ENCODE data around the gene CCN2. TPM values are rescaled to one million over a fixed set of nuclear protein-coding genes. Genes with fewer than 3 reads are reported as not detected.

The CCN2 gene
- total RNA-seq, 4 donors from 2014 or later = 418 to 749 (median 509) TPM

DNA sequence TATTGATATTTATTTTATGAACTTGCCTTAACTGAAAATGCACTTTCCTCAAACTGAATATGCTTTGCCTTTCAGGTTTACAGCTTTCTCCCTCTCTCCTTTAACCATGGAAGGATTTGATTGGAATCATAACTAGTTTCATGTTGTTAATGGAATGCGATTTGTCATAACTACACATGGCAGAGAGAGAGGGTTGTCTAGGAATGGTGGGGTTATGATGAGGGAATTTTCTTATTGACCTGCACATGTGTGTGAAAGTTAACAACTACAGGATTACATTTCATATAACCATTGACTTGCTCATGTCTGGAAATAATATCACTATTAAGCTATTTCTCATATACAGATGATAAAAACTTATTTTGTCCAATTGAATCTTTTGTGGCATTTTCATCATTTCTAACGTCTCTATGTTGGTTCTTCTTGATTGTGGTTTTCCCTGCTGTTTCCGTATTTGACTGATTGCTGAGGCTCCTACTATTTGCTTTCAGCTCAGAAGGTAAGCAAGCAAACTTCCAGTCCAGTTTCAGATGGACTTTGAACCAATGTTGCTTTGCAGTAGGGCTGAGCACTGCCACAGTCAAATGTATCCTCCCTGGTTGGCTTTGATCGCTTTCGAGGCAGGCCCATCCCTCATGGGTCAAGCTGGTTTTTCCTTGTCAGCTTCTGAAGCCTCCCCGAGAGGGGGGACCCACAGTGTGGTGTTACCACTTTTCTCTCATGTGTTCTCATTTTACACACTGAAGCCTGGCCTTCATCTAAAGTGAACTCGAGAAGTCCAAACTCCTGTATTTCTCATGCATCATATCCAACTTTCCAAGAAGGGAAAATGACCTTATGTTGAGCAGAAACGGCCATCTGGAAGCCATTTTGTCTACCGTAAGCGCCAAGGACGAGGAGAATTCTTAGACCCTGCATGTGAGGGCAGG lies 7.6 kb upstream of the CCN2 start:
- TF ChIP-seq POLR2AphosphoS5 (IDR thresholded peaks at IDR 0.05) (no peak), POLR2A (IDR thresholded peaks at IDR 0.05; ENCODE audit: low read depth) (no peak), EP300 (IDR thresholded peaks at IDR 0.05) (no peak)
- TF ChIP-seq, protein P1, sequence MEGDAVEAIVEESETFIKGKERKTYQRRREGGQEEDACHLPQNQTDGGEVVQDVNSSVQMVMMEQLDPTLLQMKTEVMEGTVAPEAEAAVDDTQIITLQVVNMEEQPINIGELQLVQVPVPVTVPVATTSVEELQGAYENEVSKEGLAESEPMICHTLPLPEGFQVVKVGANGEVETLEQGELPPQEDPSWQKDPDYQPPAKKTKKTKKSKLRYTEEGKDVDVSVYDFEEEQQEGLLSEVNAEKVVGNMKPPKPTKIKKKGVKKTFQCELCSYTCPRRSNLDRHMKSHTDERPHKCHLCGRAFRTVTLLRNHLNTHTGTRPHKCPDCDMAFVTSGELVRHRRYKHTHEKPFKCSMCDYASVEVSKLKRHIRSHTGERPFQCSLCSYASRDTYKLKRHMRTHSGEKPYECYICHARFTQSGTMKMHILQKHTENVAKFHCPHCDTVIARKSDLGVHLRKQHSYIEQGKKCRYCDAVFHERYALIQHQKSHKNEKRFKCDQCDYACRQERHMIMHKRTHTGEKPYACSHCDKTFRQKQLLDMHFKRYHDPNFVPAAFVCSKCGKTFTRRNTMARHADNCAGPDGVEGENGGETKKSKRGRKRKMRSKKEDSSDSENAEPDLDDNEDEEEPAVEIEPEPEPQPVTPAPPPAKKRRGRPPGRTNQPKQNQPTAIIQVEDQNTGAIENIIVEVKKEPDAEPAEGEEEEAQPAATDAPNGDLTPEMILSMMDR (IDR thresholded peaks at IDR 0.05) = no peak
- Histone ChIP-seq H3K4me3 (no peak overlapping the region), H3K9me3 (no peaks in the 10 kb centered on the region), H3K27me3 (no peaks in the 10 kb centered on the region), H3K27ac (replicated peaks in 1 of 4) (no peak overlapping the region), H3K36me3 (no peaks in the 10 kb centered on the region), H3K4me1 (peaks cover 5 to 32% (median 24%) of the 10 kb centered on the region in 4 donors)
- 91% methylated on average over 11 of the region's 11 CpGs for WGBS
- no peak for DNase-seq (ENCODE audit: extremely low spot score)
- intact Hi-C loops (cut with DNase I) = no loop called here

DNA sequence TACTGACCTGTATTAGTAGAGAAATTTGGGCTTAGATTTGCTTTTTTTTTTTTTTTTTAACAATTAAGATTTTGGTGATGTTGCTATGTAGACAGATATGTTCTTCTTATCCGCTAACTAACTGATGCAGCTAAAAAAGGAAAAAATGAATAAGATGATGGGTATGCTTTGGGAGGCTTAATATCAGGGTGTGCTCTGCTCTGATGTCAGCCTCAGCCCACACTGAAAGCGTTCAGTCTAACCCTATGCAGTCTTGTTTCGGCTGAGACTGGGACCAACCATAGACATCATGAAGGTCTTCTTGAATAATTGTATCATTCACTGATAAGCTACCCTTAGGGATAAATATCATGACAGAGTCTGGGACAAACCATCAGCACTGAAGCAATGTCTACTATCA lies 6.9 kb upstream of the CCN2 start:
- WGBS = 87% methylated on average over 3 of the region's 3 CpGs
- no peaks in the 10 kb centered on the region for H3K36me3 ChIP-seq
- H3K4me3 ChIP-seq = no peak overlapping the region
- no peaks in the 10 kb centered on the region for H3K27me3 ChIP-seq
- no peak for DNase-seq (ENCODE audit: extremely low spot score)
- no peaks in the 10 kb centered on the region for H3K9me3 ChIP-seq
- H3K4me1 ChIP-seq = peaks cover 8 to 37% (median 32%) of the 10 kb centered on the region in 4 donors
- TF ChIP-seq POLR2A (IDR thresholded peaks at IDR 0.05; ENCODE audit: low read depth) (no peak), POLR2AphosphoS5 (IDR thresholded peaks at IDR 0.05) (no peak), EP300 (IDR thresholded peaks at IDR 0.05) (no peak)
- TF ChIP-seq, protein P1 (IDR thresholded peaks at IDR 0.05) = no peak
- intact Hi-C loops (cut with DNase I) = no loop called here
- H3K27ac ChIP-seq (replicated peaks in 1 of 4) = no peak overlapping the region

DNA sequence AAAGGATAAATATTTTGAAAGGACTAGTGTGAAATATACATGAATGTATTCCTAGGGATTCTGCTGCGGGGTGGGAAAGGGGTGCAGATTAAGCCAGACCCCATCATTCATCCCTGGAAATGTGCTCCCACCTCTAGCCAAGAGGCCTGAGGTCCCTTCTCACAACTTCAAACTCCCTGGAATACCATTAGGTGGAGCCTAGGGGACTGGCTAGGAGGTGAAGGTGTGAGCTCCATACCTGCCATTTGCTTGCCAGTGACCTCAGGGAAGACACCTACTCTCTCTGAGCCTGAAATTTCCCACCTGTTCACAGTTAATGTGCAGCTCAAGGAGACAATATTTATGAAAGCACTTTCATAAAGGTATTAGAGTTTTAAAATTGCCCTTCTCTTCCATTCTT lies 4.7 kb upstream of the CCN2 start:
- no peaks in the 10 kb centered on the region for H3K9me3 ChIP-seq
- peaks cover 16 to 52% (median 47%) of the 10 kb centered on the region in 4 donors for H3K4me1 ChIP-seq
- H3K36me3 ChIP-seq = peaks cover 0 to 1% (median 0%) of the 10 kb centered on the region in 4 donors
- H3K27me3 ChIP-seq = no peaks in the 10 kb centered on the region
- H3K27ac ChIP-seq (replicated peaks in 1 of 4) = peak overlapping the region; percentile 70 to 97 (median 96)
- H3K4me3 ChIP-seq = no peak overlapping the region
- WGBS = 95% methylated on average over 1 of the region's 1 CpG
- TF ChIP-seq POLR2AphosphoS5 (IDR thresholded peaks at IDR 0.05) = no peak
- no peak for TF ChIP-seq EP300 (IDR thresholded peaks at IDR 0.05)
- TF ChIP-seq POLR2A (IDR thresholded peaks at IDR 0.05; ENCODE audit: low read depth) = no peak
- TF ChIP-seq, protein P1 (IDR thresholded peaks at IDR 0.05) = no peak
- no peak for DNase-seq (ENCODE audit: extremely low spot score)
- intact Hi-C loops (cut with DNase I) = no loop called here

DNA sequence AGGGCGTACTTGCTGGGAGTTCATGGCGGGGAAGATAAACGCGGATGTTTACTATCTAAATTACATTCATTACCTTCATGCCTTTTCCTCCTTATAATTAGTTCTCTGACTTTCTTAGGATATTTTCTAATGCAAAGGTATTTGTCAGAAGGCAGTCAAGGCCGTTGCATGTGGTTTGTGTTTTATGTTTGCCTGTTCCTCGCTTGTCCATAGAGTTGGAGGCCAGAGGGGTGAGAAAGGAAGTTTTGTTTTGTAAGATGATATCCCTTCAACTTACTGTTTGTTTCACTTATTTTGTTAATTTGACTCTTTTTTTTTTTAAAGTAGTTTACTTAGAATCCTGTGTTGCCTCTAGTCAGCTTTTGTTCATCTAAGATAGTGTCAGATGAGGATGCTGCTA lies 4.0 kb upstream of the CCN2 start:
- intact Hi-C loops (cut with DNase I) = no loop called here
- Histone ChIP-seq H3K9me3 (no peaks in the 10 kb centered on the region), H3K36me3 (peaks cover 0 to 7% (median under 1%) of the 10 kb centered on the region in 4 donors), H3K4me1 (peaks cover 16 to 48% (median 41%) of the 10 kb centered on the region in 4 donors), H3K4me3 (peak overlapping the region; percentile 0 to 41 (median 22)), H3K27ac (replicated peaks in 1 of 4) (peak overlapping the region; percentile 70 to 97 (median 96)), H3K27me3 (no peaks in the 10 kb centered on the region)
- DNase-seq (ENCODE audit: extremely low spot score) = no peak
- TF ChIP-seq, protein P1 (IDR thresholded peaks at IDR 0.05) = no peak
- TF ChIP-seq POLR2A (IDR thresholded peaks at IDR 0.05; ENCODE audit: low read depth) (no peak), POLR2AphosphoS5 (IDR thresholded peaks at IDR 0.05) (no peak), EP300 (IDR thresholded peaks at IDR 0.05) (no peak)
- 62% methylated on average over 6 of the region's 6 CpGs for WGBS

Data from esophagus muscularis mucosa (tissue), 4 donors.